ENCODE measurements around the gene AIF1L.

DNA sequence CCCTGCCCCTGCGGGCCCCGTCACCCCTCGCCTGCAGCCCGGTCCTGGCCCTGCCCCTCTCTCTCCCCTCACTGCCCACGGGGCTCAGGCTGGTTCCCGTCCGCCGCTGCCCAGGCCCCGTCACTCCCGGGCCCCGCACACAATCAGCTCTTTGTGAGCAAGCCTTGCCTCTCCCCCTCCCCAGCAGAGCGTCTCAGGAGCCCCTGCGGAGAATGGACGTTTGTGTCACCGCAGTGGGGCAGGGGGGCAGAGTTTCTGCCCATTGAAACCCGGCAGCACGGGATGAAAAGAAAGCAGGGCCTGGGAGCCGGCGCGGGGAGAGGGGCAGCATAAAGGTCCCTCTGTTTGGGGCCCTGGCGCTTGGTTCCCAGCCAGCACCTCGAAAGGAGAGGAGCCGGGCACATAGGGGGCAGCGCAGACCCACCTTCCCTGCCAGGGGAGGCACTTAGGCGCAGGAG, 15.6 kb downstream of the AIF1L start:
- TF ChIP-seq, protein P1, sequence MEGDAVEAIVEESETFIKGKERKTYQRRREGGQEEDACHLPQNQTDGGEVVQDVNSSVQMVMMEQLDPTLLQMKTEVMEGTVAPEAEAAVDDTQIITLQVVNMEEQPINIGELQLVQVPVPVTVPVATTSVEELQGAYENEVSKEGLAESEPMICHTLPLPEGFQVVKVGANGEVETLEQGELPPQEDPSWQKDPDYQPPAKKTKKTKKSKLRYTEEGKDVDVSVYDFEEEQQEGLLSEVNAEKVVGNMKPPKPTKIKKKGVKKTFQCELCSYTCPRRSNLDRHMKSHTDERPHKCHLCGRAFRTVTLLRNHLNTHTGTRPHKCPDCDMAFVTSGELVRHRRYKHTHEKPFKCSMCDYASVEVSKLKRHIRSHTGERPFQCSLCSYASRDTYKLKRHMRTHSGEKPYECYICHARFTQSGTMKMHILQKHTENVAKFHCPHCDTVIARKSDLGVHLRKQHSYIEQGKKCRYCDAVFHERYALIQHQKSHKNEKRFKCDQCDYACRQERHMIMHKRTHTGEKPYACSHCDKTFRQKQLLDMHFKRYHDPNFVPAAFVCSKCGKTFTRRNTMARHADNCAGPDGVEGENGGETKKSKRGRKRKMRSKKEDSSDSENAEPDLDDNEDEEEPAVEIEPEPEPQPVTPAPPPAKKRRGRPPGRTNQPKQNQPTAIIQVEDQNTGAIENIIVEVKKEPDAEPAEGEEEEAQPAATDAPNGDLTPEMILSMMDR (IDR thresholded peaks at IDR 0.05): no peak
- TF ChIP-seq EP300 (IDR thresholded peaks at IDR 0.05): no peak
